ENCODE data around the gene ZNF423.

ZNF423 gene

DNA sequence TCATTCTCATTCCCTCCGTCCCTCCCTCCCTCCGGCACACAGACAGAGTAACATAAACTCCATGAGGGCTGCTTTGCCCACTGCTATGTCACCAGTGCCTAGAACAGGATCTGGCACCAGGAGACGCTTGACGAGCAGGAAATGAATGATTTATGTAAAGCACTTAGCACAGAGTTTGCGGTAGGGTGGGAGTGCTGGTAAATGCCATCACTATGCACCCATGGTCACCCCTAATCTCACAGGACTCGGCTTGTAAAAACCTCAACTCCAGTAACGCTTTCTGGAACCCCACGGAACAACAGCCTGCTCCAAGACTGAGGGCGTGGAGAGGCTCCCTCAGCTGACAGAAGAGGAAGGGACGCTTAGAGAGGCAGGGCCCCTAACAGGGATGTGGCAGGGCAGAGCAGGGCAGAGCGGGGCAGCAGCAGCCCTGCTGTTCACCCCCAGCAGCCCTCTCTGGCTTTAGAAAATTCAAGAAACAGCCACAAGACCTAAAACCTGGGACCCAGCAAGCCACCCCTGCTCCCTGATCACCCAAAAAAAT lies 325.4 kb downstream of the ZNF423 start:
- DNase-seq (ENCODE audit: low read depth) = no peak

DNA sequence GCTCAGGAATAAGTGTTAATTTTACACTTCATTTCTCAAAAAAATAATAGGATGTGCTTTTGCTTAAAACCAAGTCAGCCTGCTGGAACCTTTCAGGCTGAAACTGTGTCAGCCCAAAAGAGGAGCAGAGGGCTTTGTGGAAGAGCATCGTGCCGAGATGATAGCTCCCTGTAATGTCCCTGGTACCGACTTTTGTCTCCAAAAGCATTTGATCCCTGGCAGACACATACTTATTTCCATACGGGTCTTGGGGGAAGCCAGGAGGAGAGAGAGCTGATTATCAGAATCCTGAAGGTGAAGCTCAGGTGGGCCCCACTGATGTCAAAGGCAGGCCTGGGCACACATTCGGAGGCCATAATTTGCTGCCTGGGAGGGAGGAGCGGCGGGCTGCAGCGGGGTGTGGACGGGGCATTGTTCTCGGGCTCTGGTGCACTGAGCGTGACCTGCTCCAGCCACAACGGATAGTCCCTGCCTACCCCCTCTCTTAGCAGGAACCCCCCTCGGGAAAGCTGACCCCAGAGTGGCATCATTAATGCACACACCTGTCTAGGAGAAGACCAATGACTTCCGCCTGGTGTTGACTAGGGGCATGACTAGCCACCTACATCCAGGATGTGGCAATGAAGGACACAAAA lies 326.4 kb downstream of the ZNF423 start:
- no peak for DNase-seq (ENCODE audit: low read depth)

DNA sequence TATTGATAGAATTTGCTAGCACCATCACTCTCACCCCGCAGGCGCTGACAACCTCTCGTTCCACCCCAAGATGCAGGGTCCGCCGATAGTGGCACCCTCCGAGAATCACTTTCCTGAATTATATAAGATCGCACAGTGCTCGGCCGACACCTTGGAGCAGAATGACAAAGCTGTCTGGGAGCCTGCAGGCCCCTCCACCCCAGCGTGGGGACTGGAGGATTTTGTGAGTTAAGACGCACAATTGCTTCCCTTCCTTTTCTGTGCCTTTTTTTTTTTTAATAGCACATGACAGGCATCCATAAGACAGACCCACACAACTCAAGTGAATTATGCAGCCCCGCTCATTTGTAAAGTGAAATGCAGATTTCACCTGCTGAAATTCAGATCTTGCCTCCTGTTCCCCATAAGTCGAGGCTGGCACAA lies 327.0 kb downstream of the ZNF423 start:
- no peak for DNase-seq (ENCODE audit: low read depth)

DNA sequence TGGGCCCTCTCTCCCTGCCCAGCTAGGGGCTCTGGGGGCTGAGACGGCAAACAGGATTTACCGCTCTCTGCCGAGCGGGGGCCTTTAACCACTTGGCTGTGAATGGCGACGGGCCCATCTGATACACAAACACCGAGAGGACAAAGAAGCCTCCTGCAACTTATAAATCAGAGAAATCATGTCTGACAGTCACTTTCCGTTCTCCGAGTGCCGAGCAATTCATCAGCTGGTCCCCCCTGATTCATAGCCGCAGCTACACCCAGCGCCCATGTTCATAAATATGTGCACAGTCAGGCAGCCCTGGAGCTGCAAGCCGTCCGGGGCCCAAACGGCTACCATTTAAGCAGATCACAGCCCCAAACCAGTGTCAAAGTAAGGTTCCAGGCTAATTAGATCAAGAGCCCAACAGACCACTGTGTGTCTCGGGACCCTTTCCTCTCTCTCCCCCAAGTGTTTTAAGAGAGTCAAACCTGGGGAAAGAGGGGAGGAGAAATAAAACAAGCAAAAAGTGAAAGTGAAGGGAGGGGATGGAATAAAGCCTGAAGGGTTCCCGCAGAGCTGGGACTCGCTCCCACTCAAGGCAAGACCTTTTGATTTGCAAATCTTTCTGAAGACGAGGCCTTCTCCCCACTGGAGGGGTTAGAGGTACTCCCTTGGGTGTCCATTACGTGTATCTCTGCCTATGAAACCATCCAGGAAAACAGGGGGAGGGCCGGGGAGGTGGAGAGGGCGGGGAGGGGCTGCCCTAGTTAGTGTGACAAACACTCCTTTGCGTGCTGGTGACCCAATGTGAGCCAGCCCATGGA lies 327.6 kb downstream of the ZNF423 start:
- no peak for DNase-seq (ENCODE audit: low read depth)

DNA sequence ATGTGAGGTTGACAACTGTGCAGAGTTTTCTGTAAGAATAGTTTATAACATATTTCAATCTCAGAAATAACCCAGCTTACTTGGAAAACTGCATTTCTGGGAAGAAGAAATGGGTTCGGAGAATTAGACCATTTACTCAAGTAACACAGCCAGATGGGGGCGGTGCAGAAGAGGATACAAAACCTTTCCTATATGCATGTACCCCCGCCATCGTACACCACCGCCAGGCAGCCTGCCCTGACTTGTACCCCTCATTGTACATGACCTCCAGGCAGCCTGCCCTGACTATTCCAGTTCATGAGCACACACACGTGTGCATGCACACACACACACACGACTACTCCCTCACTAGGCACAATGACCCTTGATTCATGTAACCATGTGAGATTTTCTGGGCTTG lies 328.3 kb downstream of the ZNF423 start:
- no peak for DNase-seq (ENCODE audit: low read depth)

DNA sequence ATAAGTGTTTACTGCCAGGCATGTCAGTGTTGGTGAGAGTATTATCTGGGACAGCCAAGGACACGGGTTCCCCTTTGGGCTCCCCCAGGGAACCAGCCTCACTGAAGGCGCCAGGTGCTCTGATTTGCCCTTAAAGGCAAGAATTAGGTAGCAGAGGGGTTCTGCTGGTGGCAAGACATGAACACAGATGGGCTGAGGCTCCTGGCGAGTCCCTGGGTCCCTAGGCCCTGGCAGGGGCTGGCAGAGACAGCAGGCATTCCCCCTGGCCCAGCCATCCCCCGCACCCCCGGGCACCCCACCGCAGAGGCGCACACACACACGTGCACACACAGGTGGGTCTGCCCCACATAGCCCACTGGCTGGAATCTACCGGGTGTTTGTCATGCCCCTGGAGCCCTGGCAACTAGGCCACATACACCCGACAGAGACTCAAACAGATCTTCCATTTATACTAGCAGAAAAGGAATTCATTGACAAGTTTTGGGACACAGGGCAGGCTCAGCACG lies 329.0 kb downstream of the ZNF423 start:
- DNase-seq (ENCODE audit: low read depth) = no peak

DNA sequence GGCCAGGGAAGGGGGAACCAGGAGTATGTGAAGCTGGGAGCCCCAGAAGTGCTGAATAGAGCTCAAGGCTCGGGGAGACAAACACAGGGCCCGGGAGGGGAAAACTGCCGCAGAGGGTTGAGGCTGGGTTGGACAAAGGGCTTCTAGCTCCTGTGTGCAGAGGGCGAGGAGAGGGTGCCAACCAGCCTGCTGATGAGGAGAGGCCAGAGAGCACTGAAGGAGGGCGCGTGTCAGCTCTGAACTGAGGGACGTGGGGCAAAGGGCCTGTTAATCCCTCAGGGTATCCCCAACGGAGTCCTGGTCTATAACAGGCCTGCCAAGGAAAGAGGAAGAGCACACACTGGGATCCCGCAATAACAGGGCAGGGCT lies 331.0 kb downstream of the ZNF423 start:
- no peak for DNase-seq (ENCODE audit: low read depth)

DNA sequence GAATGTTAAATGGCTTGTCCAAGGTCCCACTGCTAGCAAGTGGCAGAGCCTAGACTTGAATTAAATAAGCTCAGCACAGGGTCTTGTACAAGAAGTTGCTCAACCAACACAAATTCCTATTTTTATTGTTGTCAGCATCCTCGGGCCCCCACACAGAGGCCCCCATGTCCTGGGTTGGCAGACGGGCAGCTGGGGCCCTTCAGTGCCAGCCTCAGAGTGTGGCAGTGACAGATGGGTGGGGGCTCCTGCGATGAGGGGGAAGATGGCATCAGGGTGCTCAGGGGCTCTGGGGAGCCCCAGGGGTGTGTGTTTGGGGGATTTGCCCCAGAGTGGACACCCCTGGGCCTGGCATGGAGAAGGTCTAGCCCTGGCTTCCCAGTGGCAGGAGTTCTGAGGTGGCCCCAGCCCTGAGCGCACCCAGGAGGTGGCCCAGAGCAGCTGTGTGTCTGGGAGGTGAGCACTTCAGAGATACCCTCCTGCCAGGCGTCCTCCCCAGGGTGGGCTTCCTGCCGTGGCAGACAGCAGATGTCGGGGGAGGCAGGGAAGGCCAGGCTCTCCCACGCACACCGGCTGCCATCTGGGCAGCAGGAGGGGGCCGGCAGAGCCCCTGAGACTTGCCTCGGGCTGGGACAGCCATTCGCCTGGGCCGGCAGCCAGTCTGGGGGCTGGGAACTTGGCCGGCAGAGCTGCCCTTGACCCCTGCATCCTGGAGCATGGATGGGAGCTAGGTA lies 331.5 kb downstream of the ZNF423 start:
- no peak for DNase-seq (ENCODE audit: low read depth)

DNA sequence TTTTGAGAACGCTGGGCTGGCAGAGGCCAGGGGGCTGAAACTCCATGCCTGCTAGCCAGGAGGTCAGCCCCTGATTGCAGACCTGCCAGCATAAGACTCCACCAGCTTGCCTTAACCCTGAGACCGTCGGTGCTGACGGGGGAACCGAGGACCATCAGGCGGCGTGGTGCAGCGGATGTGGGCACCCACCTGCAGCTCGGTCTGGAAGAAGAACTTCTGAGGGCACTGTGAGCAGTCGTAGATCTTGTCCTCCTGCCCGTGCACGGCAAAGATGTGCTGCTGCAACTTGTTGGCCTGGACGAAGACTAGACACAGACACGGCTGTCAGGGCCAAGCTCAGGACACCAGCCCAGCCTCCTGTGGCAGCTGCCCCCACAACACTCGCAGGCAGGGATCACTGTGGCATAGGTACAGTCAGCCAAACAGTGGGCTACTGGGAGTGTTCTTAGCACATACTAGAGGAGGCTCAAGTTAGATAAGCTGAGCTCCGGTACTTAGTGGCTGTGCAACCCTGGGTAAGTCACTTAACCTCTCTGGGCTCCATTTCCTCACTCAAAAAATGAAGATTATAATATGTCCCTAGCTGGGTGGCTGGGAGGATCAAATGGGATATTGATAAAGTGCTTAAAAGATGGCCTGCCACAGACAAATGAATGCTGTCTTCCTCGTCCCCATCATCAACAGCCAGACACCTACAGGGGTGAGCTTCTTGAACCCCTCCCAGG lies 332.3 kb downstream of the ZNF423 start:
- DNase-seq (ENCODE audit: low read depth) = no peak

DNA sequence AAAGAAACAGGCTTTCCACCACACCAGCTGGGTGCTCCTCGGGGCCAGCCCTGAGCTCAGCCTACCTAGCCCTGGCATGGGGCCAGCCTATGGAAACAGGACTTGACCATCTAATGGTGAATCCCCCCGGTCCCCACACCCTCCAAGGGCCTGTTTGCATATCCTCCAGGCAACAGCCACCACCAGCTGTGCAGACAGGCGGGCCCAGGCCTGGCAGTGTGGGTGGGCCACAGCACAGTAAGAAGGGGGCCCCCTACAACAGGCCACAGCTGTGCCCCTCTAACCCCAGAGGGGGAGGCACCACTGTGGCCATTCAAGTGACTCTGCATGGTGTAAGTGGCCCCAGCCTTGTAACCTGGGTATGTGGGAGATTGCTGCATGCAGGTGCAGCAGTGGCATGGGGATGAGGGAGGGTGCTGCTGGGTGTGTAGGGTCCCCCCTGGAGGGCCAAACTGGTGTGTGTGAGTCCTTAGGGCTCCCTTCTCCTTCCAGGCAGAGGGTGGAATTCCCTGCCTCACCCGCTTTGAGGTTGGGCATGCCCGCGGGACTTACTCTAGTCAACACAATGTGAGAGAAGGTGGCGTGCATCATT lies 334.1 kb downstream of the ZNF423 start:
- no peak for DNase-seq (ENCODE audit: low read depth)

DNA sequence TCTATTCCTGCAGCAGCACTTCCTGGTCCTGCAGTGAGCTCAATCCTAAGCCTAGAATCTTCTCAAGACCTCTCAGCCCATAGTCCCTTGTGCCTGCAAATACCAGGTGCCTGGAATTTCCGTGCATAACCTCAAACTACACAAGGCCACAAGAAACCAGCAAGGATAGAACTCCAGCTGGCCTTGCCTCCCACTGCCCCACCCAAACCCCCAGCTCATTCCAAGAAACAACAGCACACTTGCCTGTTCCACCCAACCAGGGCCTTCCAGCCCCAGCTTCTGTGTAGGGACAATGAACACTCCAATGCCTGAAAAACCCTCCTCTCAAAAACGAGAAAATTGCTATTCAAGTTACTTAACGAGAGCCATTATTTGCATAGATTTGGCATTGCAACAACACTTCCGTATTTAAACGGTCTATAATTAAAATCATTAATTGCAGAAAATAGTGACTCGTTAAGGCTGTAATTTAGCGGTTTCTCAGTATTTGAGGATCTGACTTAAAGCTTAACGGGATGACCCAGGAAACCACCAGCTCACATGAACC lies 335.3 kb downstream of the ZNF423 start:
- DNase-seq (ENCODE audit: low read depth) = no peak

DNA sequence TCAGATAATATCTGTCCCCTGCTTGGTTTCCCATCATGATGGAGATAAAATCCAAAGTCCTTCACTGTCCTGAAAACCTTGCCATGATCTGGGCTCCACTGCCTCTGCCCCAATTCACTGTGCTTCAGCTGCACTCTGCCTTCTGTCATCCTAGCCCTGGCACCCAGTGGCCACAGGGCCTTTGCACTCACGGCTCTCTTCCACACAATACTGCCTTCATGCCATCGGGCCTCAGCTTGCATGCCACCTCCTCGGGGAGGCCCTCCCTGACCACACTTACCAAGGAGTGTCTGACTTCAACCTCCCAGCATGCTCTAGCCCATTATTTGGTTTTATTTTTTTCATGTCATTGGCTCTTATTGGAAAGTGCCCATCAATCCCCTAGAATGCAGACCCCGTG lies 336.2 kb downstream of the ZNF423 start:
- DNase-seq (ENCODE audit: low read depth) = no peak

DNA sequence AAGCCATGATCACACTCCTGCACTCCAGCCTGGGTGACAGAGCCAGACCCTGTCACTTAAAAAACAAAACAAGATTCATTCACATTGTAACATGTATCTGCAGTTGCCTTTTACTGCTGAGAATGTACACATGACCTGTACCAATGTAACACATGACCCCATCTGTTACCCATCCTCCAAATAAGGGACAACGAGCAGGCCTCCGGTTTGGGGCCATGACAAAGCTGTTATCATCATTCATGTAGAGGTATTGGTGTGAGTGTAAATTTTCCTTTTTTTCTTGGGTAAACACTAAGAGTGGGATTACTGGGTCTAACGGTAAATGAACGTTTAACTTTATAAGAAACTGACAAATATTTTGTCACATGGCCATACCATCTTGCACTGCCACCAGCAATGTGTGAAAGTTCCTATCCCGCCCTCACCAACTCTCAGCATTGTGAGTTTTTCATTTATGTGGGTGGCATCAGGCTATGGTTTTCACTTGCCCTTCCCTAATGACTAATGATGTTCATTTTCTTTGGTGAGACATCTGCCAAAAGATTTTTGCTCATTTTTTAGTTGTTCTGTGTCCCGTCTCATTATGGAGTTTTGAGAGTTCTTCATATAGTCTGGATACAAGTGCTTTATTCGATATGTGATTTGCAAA lies 336.8 kb downstream of the ZNF423 start:
- no peak for DNase-seq (ENCODE audit: low read depth)

DNA sequence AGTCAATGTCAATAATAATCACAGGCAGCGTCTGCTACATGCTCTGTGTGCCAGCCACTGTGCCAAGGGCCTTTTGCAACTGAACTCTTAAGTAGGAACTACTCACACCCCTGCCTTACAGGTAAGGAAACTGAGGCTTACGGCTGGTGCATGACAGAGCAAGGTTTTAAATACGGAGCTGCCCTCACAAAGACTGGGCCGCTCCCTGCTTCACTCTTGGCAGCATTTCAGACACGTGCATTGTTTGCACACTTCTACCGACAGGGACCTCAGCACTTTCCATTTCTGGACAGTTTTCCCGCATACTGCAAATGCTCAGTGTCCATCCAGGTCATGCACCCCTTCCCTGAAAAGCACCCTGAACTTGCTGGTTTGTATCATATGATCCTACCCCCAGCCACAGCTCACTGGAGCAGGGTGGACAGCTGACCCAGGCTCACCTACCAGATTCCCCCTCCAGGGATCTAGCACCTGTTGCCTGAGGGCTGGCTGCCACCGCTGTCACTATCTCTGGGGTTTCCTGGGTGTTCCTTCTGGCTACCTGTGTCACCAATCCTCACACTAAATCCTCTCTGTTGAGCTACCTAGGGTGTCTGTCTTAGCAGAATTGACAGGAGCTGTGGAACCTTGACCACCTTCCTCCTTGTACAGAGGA lies 339.4 kb downstream of the ZNF423 start:
- no peak for DNase-seq (ENCODE audit: low read depth)

DNA sequence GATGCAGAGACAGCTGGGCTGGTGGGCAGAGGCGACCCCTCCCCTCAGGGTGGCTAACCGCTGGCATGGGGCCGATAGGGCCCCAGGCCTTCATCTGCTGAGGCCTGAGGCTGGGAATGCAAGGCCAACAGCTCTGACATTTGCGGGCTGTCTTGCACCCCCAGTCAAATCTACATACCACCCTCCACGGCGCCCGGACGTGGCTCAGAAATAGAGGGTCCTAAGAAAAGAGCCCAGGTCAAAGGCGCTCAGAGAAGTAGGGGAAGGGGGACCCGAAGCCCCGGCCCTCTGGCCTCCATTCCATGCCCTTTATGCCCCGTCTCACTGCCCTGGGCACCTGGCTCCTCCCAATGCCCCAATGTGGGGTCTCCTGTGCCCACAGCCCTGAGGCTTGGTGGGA lies 340.1 kb downstream of the ZNF423 start:
- no peak for DNase-seq (ENCODE audit: low read depth)

DNA sequence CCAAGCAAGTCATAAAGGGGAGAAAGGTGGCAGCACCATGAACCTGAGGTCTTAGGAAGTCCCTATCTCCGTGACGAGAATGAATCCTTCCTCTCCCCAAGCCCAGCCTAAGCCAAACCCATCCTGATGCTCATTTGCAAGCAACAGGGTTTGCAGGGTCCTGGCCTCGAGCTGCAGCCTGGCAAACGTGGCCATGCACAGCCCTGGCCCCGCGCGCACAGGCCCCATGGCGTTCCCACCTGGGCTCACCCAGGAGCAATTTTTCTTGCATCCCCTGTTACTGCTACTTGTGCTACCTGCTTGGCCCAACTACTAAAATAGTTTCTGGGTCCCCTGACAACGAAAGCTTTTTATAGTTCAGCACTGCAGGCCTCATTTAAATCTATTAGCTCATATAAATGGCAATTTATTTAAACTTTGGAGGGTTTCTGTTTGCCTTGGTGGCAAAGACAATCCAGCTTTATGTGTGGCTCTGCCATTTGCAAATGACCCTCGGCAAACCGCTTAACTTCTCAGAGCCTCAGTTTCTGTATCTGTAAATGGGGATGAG lies 340.8 kb downstream of the ZNF423 start:
- DNase-seq (ENCODE audit: low read depth) = no peak

DNA sequence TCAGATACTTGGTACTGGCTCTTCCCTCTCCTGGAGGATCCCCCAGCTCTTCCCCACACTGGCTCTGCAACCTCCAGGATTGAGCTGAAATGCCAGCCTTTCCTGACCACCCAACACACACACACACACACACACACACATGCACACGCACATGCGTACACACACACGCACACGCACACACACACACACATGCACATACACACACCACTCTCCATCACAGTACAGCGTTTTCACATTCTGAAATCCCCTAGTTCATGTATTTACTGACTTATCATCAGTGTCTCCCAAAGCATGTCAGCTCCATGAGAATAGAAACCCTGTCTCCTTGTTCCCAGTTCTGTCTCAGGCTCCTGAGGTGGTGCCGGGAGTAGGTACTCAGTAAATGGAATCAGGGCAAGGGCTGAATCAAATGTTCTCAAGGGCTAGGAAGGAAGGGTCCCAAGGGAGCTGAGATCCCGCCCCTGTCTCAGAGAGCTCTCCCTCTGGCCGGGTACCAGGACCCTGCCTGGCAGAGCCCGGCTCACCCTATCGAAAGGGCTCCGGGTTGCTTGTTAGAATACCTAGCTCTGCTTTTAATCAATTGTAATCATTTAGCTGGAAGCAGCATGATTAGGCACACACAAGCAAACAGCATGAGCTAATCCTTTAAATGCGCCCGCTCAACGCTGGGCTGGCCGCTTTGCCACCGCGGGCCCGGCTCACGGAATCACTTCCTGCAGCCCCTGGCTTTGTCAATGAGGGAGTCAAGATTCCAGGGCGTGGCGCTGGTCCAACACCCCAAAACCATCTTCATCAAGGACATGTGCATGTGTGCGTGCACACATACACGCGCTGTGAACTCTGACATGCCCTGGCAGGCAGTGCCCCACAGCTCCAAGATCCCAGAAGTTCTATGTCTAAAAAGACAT lies 341.6 kb downstream of the ZNF423 start:
- DNase-seq (ENCODE audit: low read depth) = no peak

DNA sequence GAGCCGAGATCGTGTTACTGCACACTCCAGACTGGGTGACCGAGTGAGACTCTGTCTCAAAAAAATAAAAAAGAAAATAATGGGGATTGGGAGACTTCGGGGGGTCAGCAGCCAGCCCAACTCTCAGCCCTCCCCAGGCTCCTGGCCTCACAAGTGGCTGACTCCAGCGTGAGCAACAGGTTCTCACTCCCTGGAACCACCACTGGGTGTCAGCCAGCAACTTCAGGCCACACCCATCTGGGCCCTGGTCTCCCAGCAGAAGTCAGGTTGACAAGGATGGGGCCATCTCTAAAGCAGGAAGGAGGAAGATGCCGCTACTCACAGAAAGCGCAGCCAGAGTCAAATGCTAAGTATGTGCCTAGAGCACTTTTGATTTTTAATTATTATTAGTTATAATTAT lies 342.9 kb downstream of the ZNF423 start:
- no peak for DNase-seq (ENCODE audit: low read depth)
